ENCODE results near the gene KLF7.

Gene KLF7

GRCh38 chr2:207110310-207110709 lies 55.4 kb downstream of the KLF7 start:
- TF ChIP-seq CTCF (IDR thresholded peaks at IDR 0.05; ENCODE audit: extremely low read depth, insufficient read depth, missing control alignments), result no peak
- DNase-seq (ENCODE audit: low spot score), result no peak
- in situ Hi-C loops (cut with MboI; ENCODE audit: low pct_unique_long_range_greater_than_20kb, low sequenced_read_pairs, unreplicated experiment), result no loop called here

- no peak for TF ChIP-seq CTCF (IDR thresholded peaks at IDR 0.05; ENCODE audit: extremely low read depth, insufficient read depth, missing control alignments)
- no peak for DNase-seq (ENCODE audit: low spot score)
- in situ Hi-C loops (cut with MboI; ENCODE audit: low pct_unique_long_range_greater_than_20kb, low sequenced_read_pairs, unreplicated experiment), result no loop called here
Observed at GRCh38 chr2:207109768-207110167, 56.0 kb downstream of the KLF7 start.

GRCh38 chr2:207108440-207108839 lies 57.3 kb downstream of the KLF7 start:
- in situ Hi-C loops (cut with MboI; ENCODE audit: low pct_unique_long_range_greater_than_20kb, low sequenced_read_pairs, unreplicated experiment), result no loop called here
- TF ChIP-seq CTCF (IDR thresholded peaks at IDR 0.05; ENCODE audit: extremely low read depth, insufficient read depth, missing control alignments), result no peak

GRCh38 chr2:207107551-207107950 lies 58.2 kb downstream of the KLF7 start:
- DNase-seq (ENCODE audit: low spot score), result no peak
- no peak for TF ChIP-seq CTCF (IDR thresholded peaks at IDR 0.05; ENCODE audit: extremely low read depth, insufficient read depth, missing control alignments)
- in situ Hi-C loops (cut with MboI; ENCODE audit: low pct_unique_long_range_greater_than_20kb, low sequenced_read_pairs, unreplicated experiment), result no loop called here

More at GRCh38 chr2:207108440-207108839, 57.3 kb downstream of the KLF7 start:
- DNase-seq (ENCODE audit: low spot score), result no peak

- no peak for TF ChIP-seq CTCF (IDR thresholded peaks at IDR 0.05; ENCODE audit: extremely low read depth, insufficient read depth, missing control alignments)
- in situ Hi-C loops (cut with MboI; ENCODE audit: low pct_unique_long_range_greater_than_20kb, low sequenced_read_pairs, unreplicated experiment), result no loop called here
- DNase-seq (ENCODE audit: low spot score), result no peak
Observed at GRCh38 chr2:207107131-207107530, 58.6 kb downstream of the KLF7 start.

GRCh38 chr2:207103132-207103531 lies 62.6 kb downstream of the KLF7 start:
- TF ChIP-seq CTCF (IDR thresholded peaks at IDR 0.05; ENCODE audit: extremely low read depth, insufficient read depth, missing control alignments), result no peak
- in situ Hi-C loops (cut with MboI; ENCODE audit: low pct_unique_long_range_greater_than_20kb, low sequenced_read_pairs, unreplicated experiment), result no loop called here
- no peak for DNase-seq (ENCODE audit: low spot score)

GRCh38 chr2:207101984-207102383 lies 63.8 kb downstream of the KLF7 start:
- DNase-seq (ENCODE audit: low spot score), result no peak
- in situ Hi-C loops (cut with MboI; ENCODE audit: low pct_unique_long_range_greater_than_20kb, low sequenced_read_pairs, unreplicated experiment), result no loop called here
- TF ChIP-seq CTCF (IDR thresholded peaks at IDR 0.05; ENCODE audit: extremely low read depth, insufficient read depth, missing control alignments), result no peak
